SKM-1 treated with dmso at 0.1 percent for 144 hours (cell line): ENCODE measurements around the gene CHCHD4.
"Not testable (repeated sequence)": the region's sequence is repeated elsewhere in the genome, so short reads cannot be mapped to it uniquely, and the experiment has no call there.

Experiments used
- DNase-seq: peaks from one replicate; lab custom pipeline; 2025; ENCODE audit not compliant: unreplicated experiment; lab: John Stamatoyannopoulos, UW

The CHCHD4 gene

DNA sequence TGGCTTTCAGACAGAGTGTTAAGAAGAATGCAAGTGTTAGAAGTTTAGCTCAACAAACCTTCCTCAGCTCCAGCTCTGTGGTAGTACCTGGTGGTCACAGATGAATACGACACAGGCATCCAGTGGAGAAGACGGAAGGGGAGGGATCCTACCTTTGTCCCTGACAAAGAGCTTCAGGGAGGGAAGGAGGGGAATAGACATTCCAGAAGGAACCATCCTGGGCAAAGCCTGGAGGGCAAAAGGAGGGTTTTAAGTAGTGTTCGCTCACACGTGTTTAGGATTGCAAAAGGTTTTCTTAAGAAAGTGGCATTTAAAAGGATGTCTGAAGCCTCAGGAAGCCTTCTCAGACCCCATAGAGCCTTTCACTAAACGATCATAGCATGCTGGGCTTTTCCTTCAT, 2.8 kb downstream of the CHCHD4 start:
- no peak for DNase-seq

DNA sequence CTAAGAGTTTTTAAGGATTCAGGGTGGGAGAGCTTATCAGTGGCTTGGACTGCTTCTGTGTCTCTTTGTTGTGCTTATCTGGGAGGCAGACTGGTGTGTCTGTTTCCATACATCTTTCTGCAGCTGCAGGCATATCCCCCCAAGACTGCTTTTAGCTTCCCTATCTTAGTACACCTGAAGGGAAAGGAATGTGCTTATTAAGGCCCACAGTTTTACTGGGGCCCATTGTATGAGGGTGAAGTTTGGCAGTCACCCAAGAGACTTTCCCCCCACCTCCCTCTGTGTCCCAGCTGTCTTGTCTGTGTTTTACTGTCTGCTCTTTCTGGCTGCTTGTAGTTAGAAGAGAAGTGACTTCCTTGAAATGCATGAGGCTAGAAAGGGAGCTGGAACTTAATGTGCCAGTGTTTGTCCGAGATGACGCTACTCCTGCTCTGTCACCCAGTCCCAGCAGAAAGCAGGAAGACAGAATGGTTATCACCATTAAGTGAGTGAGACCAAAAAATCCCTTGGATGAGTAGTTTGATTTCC, 3.7 kb downstream of the CHCHD4 start:
- not testable (repeated sequence) for DNase-seq

DNA sequence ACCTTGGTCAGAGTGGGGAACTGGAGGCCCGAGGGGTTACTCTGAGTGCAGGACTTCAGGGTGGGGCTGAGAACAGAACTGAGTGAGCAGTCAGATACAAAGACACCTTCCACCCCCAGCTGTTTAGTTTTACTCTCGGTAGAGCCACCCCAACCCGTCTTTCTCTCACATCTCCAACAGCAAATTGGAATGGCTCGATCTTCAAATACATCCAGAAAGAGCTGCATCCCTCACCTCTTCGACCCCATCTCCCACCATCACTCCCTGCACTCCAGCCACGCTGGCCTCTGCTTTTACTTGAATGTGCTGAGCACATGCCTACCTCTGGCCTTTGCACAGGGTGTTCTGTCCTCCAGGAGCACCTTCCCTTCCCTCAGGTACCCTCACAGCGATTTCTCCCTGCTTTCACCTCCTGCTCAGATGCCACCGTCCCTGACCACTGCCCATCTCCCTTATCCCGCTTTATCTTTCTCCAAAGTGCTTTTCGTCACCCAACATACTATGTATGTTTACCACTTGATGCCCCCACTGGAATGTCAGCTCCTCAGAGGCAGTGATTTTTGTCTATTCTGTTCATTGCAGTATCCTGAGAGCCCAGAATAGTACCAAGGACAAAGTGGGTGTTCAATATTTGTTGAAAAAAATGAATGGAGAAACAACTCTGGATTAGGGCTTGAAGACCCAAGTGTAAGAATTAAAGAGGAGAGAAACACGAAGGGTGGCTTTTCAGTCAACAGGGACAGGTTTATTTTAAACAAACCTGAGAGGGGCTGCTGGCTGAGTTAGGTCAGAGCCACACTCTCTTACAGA, 4.4 kb downstream of the CHCHD4 start:
- DNase-seq: no peak

DNA sequence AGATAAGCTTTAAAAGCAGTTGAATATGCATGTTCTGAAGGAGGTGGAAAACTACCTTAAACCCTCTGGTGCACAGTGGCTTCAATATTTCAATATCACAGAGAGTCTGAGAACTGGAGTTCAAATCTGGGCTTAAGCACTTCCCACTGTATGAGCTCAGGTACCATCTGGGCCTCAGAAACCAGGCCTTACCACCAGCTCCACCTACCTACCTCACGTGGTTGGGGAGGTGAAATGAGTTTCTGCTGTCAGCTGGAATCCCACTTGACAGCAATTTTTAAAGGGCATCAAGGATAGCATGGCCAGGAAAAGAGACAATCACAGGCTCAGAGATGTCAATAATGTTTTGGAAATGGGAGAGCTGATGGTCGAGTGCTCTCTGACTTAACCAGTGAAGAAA, 5.0 kb downstream of the CHCHD4 start:
- no peak for DNase-seq

DNA sequence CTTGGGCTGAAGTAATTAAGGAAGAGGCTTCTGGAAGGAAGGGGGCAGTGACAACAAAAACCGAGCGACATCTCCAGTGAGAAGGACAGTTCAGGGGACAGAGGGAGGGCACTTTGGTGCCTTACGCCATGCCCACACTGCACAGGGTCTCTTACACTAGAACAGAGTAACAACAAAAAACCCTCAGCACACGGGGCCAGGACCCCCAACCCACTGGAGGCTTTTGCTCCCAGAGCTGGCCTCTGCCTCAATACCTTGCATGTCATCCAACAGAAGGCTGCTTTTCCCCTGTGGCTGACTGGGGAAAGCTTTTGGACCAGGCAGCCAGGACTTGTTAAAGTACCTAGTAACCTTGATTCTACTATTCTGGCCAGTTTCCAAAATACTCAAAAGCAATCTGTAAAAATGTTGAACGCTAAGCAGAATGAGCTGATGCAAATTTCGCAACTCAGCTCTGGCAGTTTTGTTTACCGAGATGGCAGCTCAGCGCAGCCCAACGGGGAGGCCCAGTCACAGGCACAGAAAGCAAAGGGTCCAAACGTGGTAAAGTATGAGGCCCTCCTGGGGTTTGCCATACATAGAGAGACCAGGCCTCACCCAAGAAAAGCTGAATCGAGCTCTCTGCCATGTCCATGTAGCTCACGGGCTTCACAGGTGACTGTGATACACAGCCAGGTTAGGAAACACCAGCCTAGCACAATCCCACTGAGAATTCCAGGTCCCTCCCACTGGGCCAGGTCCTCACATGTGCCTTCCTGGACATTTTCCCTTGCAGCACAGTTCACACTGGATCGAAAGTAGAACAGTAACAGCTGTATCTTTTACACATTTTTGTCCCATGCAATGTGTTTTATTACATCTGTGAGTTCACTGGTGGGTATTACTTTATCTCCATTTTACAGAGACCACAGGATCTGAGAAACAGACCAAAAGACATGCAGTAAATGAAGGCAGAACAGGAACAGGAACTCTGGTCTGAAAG, 6.0 kb downstream of the CHCHD4 start:
- no peak for DNase-seq

DNA sequence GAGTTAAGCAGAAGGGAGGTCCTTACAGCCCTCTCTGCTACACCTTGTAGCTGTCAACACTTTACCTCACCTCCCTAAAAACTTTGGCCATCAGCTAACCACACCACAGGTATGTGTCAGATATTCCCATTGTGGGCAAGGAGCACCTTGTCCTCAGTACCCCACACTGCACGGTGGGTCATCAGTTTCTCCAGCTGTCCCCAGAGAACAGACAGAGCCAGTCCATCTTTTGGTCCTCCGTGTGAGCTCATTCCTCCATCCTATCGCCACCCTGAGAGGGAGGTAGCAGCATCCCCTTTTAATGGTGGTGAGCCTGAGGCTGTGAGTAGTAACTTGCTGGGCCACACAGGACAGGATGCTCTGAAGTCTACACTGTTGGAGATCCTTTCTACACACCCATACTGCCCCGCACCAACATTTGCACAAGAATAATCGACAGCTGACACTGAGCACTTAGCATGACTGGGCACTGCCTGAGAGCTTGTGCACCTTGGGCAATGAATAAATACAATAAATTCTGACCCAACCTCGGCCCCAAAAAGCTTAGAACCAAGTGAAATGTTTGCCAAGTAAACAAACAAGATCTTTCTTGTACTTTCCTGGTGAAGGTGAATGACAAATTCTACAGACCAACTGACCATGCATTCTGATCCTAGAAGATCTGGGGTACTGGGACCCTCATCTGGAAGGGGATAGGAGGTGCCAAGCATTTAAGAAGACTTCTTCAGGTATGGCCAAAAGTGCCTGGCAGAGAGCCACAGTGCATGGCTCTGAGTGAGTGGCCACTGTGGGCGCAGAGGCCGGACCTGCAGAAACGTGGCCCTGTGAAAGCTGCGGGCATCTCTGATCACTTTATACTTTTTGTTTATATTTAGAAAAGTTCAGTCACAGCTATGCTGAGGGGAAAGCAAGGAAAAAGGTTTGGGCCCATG, 6.9 kb downstream of the CHCHD4 start:
- no peak for DNase-seq

DNA sequence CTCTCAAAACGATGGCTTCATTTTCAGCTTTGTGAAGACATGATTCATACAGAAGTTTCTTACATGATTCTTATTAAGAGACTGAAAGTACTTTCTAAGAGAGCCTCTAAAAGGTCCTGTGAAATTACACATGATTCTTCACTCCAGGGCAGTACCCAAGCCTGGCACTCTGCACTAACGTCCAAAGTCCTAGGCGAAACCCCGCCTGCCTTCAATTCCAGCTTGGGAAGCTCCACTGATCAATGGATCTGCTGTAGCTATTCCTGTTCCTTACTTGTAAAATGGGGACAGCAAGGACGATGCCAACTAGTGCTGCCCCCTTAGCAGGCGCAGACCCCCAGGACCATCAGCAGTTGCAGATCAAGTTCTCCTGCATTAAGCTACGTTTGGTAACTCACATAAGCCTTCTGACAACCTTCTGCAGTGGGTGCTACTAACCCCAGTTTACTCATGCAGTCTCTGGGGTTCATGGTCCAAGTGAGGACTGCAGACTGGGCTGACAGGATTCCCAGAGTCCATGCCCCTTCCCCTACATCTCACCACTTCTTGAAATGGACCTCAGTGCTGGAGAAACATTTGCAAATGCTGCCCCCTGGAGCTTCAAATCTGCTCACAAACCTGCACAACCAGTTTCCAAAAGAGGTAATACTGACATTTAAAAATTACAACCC, 10.6 kb downstream of the CHCHD4 start:
- no peak for DNase-seq

DNA sequence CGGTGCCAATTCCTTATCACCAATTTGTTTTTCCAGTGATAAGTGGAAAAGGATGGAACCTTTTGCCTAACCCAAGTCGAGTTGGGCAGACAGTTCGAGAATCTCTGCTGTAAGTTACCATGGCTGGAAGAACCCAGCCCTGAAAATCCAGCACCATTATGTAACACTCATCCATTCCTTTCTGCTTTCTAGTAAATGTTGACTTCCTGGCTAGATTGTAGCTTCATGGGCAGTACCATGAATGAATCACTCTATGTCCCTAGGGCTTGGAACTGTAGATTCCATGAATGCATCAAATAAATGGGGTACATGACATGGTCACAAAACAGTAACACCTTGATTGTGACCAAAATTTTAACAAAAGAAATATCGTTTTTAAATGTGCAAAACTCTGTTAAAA, 14.0 kb downstream of the CHCHD4 start:
- DNase-seq: no peak

DNA sequence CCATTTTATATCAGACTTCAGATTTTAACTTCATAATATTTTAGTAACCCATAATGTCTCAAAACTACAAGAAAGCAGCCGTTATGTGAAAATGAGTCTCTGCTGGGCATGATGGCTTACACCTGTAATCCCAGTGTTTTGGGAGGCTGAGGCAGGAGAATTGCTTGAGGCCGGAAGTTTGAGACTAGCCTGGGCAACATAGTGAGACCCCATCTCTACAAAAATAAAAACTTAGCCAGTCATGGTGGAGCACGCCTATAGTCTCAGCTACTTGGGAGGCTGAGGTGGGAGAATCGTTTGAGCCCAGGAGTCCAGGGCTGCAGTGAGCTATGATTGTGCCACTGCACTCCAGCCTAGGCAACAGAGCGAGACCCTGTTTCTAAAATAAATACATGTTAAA, 14.8 kb downstream of the CHCHD4 start:
- not testable (repeated sequence) for DNase-seq

DNA sequence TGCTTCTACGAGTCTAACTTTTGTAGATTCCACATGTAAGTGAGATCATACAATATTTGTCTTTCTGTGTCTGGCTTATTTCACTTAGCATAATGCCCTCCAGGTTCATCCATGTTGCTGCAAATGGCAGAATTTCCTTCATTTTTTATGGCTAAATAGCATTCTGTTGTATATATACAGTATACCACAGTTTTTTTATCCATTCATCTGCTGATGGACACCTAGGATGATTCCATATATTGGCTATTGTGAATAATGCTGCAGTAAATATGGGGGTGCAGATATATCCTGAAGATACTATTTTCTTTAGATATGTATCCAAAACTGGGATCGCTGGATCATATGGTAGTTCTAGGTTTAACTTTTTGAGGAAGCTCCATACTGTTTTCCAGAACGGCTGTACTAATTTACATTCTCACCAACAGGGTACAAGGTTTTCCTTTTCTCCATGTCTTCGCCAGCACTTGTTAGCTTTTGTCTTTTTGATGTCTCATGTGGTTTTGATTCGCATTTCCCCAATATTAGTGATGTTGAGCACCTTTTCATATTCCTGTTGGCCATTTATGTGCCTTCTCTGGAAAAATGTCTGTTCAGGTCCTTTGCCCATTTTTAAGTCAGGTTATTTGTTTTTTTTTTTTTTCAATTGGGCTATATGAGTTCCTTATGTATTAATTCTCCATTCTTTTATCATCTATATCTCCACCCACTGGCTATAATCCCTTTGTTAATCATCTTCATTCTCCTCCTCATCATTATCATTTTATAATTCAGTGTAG, 26.9 kb downstream of the CHCHD4 start:
- DNase-seq: no peak

DNA sequence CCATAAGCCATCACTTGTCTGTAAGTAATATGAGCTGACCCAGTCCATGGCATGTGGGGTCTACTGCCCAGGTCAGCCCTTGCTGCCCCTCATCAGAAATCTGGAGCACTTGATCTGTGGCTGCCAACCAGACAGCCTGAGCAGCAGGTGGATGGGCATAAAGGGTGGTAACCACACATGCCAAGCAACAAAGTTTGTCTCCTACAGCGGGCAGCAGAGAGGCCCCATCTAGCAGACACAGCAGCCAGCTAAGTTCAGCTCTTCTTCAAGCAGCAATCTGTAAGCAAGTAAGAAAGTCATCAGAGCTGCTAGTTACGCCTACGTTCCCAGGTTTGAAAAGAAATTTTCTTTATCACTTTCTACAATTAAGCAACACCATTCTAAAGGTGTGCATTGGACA, 27.9 kb downstream of the CHCHD4 start:
- DNase-seq: no peak

DNA sequence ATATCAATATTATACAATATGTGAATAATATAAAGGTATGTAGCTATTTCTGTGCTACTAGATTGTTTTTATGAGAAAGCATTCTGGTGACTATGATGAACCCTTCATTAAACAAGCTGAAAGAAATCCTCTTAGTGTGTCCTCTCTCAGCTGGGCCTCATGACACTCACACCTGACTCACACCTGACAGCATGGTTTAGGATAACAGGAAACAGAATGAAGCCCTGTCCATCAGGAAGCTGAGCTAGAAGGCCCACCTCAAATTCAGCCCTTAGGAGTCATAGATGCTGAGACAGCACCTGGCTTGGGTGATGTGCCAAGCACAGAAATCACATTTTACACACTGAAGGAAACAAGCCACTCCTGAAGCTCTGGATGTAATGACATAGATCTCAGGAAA, 30.8 kb downstream of the CHCHD4 start:
- no peak for DNase-seq

DNA sequence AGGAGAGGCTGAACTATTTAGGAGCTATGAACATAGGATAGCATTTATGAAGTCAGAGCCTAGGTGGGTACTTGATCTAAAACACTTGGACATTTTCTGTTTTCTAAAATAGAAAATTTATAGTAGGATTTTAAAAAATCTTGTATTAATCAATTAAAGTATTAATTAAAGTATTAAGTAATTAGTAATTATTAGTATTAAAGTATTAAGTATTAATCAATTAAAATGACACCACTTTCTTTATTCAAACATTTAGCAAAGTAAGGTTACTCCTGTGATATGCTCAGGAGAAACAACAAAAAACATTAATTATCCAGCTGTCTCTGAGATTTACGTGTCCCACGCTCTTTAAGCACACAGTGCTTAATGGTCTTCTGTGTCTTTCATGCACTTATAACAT, 32.2 kb downstream of the CHCHD4 start:
- DNase-seq: no peak

DNA sequence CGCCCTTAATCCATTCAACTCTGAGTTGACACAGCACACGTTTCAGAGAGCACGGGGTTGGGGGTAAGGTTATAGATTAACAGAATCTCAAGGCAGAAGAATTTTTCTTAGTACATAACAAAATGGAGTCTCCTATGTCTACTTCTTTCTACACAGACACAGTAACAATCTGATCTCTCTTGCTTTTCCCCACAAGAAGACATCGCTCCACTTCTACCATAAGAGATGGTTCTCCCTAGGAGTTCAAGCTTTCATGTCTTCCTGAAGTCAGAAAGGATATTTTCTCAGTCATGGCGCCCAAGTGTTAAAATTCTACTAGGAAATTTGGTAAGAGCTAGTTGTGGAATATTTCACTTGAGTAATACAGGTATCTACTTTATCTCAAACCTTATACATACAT, 32.7 kb downstream of the CHCHD4 start:
- not testable (repeated sequence) for DNase-seq

DNA sequence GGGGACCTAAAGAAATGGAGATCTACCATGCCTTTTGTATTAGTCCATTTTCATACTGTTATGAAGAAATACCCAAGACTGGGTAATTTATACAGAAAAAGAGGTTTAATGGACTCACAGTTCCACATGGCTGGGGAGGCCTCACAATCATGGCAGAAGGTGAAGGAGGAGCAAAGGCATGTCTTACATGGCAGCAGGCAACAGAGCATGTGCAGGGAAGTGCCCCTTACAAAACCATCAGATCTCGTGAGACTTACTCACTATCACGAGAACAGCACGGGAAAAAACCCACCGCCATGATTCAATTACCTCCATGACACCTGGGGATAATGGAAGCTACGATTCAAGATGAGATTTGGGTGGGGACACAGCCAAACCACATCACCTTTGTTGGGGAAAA, 37.2 kb downstream of the CHCHD4 start:
- not testable (repeated sequence) for DNase-seq

DNA sequence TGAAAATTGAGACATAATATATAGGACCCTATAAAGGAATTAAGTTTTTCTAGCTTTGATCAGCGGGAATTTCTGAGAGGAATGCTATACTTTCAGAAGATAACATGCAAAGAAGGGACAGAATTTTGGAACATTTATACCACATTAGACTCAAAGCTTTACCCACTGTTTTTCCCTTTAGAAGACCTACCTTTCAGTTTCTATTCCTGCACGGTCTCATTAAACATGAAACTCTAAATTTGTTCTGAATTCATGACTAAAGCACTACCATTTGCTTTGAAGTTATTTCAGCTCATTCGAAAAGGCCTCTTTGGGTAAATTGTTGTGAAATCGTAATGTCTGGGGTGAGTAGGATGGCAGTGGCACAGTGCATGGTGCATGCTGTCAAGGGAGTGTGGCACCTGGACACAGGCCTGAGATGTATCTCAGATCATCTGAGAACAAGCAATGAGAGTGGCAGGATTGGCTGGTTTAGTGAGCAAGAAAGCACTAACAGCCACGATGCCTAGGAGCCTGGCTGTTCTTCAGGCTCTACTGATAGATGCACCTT, 42.5 kb downstream of the CHCHD4 start:
- DNase-seq: no peak

DNA sequence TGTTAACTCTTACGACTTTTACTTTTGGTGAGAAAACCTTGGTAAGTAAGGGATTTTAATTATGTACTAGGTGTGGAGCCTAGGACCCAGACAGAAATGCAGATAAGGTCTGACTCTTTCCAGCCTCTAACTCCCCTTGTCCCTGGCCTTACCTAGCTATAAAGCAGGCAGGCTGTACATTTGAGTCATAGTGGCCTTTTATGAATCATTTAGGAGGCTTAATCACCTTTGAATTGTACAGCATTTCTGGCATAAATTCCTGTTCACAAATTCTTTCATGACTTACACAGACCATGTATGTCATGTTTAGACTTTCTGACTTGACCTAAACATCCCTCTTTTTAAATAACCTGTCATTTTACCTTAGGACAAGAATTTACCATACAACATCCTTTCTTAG, 47.4 kb downstream of the CHCHD4 start:
- DNase-seq: no peak

DNA sequence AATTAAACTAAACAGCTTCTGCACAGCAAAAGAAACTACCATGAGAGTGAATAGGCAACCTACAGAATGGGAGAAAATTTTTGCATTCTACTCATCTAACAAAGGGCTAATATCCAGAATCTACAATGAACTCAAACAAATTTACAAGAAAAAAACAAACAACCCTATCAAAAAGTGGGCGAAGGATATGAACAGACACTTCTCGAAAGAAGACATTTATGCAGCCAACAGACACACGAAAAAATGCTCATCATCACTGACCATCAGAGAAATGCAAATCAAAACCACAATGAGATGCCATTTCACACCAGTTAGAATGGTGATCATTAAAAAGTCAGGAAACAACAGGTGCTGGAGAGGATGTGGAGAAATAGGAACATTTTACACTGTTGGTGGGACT, 49.4 kb downstream of the CHCHD4 start:
- not testable (repeated sequence) for DNase-seq

DNA sequence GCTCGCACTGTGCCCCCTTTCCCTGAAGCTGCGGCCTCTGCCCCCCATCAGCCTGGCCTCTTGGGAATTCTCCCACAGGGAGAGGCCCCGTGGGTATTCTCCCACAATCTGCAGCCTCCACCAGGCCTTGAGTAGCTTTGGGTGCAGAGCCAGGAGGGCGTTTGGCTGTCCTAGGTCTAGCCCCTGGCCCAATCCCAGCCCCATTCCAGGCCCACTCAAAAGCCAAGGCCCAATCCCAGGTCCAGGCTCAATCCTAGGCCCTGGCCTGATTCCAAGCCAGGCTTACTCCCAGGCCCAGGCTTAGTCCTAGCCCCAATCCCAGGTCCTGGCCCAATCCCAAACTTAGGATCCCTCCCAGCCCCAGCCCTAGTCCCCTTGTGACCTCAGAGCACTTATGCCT, 59.8 kb downstream of the CHCHD4 start:
- DNase-seq: no peak
